Inferior parietal cortex (tissue), 1 donor: ENCODE results near the gene ZNF580.

ENCODE experiments used
- DNase-seq: peaks from one replicate; pipeline ENCODE4 v3.0.0-alpha.2; 2016; ENCODE audit errors: extremely low spot score

ZNF580 gene

GRCh38 chr19:55676889-55677505 is 36.2 kb downstream of the ZNF580 start:
- no peak for DNase-seq

GRCh38 chr19:55677572-55678028 is 36.8 kb downstream of the ZNF580 start:
- no peak for DNase-seq

- no peak for DNase-seq
Measured at GRCh38 chr19:55678121-55678671, 37.4 kb downstream of the ZNF580 start.

GRCh38 chr19:55679343-55680257 is 38.8 kb downstream of the ZNF580 start:
- no peak for DNase-seq

- DNase-seq, result no peak
Measured at GRCh38 chr19:55680339-55681130, 39.7 kb downstream of the ZNF580 start.

- no peak for DNase-seq
Measured at GRCh38 chr19:55681131-55682092, 40.6 kb downstream of the ZNF580 start.

GRCh38 chr19:55683449-55684261 is 42.9 kb downstream of the ZNF580 start:
- no peak for DNase-seq

GRCh38 chr19:55684946-55685681 is 44.3 kb downstream of the ZNF580 start:
- no peak for DNase-seq

- DNase-seq, result no peak
Measured at GRCh38 chr19:55685776-55686175, 45.0 kb downstream of the ZNF580 start.

- DNase-seq, result no peak
Measured at GRCh38 chr19:55686311-55687050, 45.7 kb downstream of the ZNF580 start.

- no peak for DNase-seq
Measured at GRCh38 chr19:55687281-55688201, 46.7 kb downstream of the ZNF580 start.

GRCh38 chr19:55688422-55689218 is 47.8 kb downstream of the ZNF580 start:
- no peak for DNase-seq

GRCh38 chr19:55689411-55690108 is 48.8 kb downstream of the ZNF580 start:
- no peak for DNase-seq

- DNase-seq, result no peak
Measured at GRCh38 chr19:55690109-55690768, 49.4 kb downstream of the ZNF580 start.
